H9 (cell line): ENCODE measurements around the gene BRD7. TPM values are rescaled to one million over a fixed set of nuclear protein-coding genes. Genes with fewer than 3 reads are reported as not detected.

Experiments
- DNase-seq: peaks from one replicate; pipeline ENCODE4 v3.0.0-alpha.2; 2017
- H2AFZ ChIP-seq: one replicate; pipeline ENCODE4 v1.6.1; 2013; ENCODE audit warnings: mild to moderate bottlenecking, low read length, control low read depth, moderate library complexity
- H2AK5ac ChIP-seq: 2 replicates; pipeline ENCODE4 v1.6.1; 2013; ENCODE audit warnings: low read length, control low read depth, mixed read lengths; ENCODE audit not compliant: insufficient read length
- H2BK120ac ChIP-seq: one replicate; pipeline ENCODE4 v1.6.1; 2013; ENCODE audit warnings: low read depth, mild to moderate bottlenecking, low read length, control low read depth, inconsistent platforms; ENCODE audit not compliant: poor library complexity, severe bottlenecking
- H2BK12ac ChIP-seq: 2 replicates; pipeline ENCODE4 v1.6.1; 2013; ENCODE audit warnings: low read length, control low read depth, mixed read lengths, low read depth; ENCODE audit not compliant: insufficient read length
- H2BK15ac ChIP-seq: 2 replicates; pipeline ENCODE4 v1.6.1; 2013; ENCODE audit warnings: low read depth, low read length, control low read depth
- H2BK20ac ChIP-seq: one replicate; pipeline ENCODE4 v1.6.1; 2013; ENCODE audit warnings: low read depth, mild to moderate bottlenecking, low read length, control low read depth, inconsistent platforms; ENCODE audit not compliant: poor library complexity, severe bottlenecking
- H2BK5ac ChIP-seq: 2 replicates; pipeline ENCODE4 v1.6.1; 2013; ENCODE audit warnings: low read length, control low read depth, mixed read lengths; ENCODE audit not compliant: insufficient read length
- H3K14ac ChIP-seq: 2 replicates; pipeline ENCODE4 v1.6.1; 2013; ENCODE audit warnings: low read length, control low read depth; ENCODE audit not compliant: insufficient read depth
- H3K18ac ChIP-seq: 2 replicates; pipeline ENCODE4 v1.6.1; 2013; ENCODE audit warnings: low read depth, mild to moderate bottlenecking, mixed read lengths, low read length, control low read depth; ENCODE audit not compliant: insufficient read length
- H3K23ac ChIP-seq: 2 replicates; pipeline ENCODE4 v1.6.1; 2013; ENCODE audit warnings: low read length, control low read depth, mixed read lengths, low read depth; ENCODE audit not compliant: insufficient read length
- H3K23me2 ChIP-seq: 2 replicates; pipeline ENCODE4 v1.6.1; 2013; ENCODE audit warnings: low read depth, mild to moderate bottlenecking, mixed read lengths, low read length, control low read depth; ENCODE audit not compliant: insufficient read length, poor library complexity, severe bottlenecking
- H3K27ac ChIP-seq: 2 replicates; pipeline ENCODE4 v1.5.1; 2013; ENCODE audit warnings: low read length, control low read depth, mixed read lengths, low read depth; ENCODE audit not compliant: insufficient read length
- H3K27me3 ChIP-seq: 2 replicates; pipeline ENCODE4 v1.6.1; 2013; ENCODE audit warnings: low read length, control low read depth, inconsistent platforms; ENCODE audit not compliant: insufficient read depth
- H3K4ac ChIP-seq: 2 replicates; pipeline ENCODE4 v1.6.1; 2013; ENCODE audit warnings: low read depth, mild to moderate bottlenecking, control low read depth, inconsistent platforms, low read length, moderate library complexity
- H3K4me1 ChIP-seq: 2 replicates; pipeline ENCODE4 v1.6.1; 2013; ENCODE audit warnings: low read length, control low read depth, inconsistent platforms; ENCODE audit not compliant: insufficient read depth
- H3K4me2 ChIP-seq: 2 replicates; pipeline ENCODE4 v1.6.1; 2013; ENCODE audit warnings: low read length, control low read depth, mixed read lengths; ENCODE audit not compliant: insufficient read length, insufficient read depth
- H3K56ac ChIP-seq: 2 replicates; pipeline ENCODE4 v1.6.1; 2013; ENCODE audit warnings: low read depth, mild to moderate bottlenecking, mixed read lengths, low read length, control low read depth; ENCODE audit not compliant: insufficient read length
- H3K79me1 ChIP-seq: 2 replicates; pipeline ENCODE4 v1.6.1; 2013; ENCODE audit warnings: low read depth, mild to moderate bottlenecking, moderate library complexity, low read length, control low read depth, inconsistent platforms; ENCODE audit not compliant: insufficient read depth, poor library complexity, severe bottlenecking
- H3K79me2 ChIP-seq: 2 replicates; pipeline ENCODE4 v1.6.1; 2013; ENCODE audit warnings: low read length, control low read depth, inconsistent platforms; ENCODE audit not compliant: insufficient read depth
- H3K9ac ChIP-seq: 2 replicates; pipeline ENCODE4 v1.6.1; 2013; ENCODE audit warnings: low read length, control low read depth, mixed read lengths; ENCODE audit not compliant: insufficient read length; ENCODE audit errors: extremely low read depth
- H3K9me3 ChIP-seq: one replicate; pipeline ENCODE4 v1.6.1; 2013; ENCODE audit warnings: low read depth, low read length, inconsistent platforms; ENCODE audit not compliant: control insufficient read depth
- H3T11ph ChIP-seq: one replicate; pipeline ENCODE4 v1.6.1; 2013; ENCODE audit warnings: mild to moderate bottlenecking, low read length, control low read depth, inconsistent platforms
- H4K20me1 ChIP-seq: one replicate; pipeline ENCODE4 v1.6.1; 2013; ENCODE audit not compliant: control insufficient read depth, insufficient read length, insufficient read depth
- H4K5ac ChIP-seq: 2 replicates; pipeline ENCODE4 v1.6.1; 2013; ENCODE audit warnings: low read depth, mild to moderate bottlenecking, mixed read lengths, low read length, control low read depth; ENCODE audit not compliant: insufficient read length
- H4K8ac ChIP-seq: replicated peaks from 2 replicates; pipeline ENCODE4 v1.6.1; 2013; ENCODE audit warnings: low read length, control low read depth, mixed read lengths, low read depth; ENCODE audit not compliant: insufficient read length
- H4K91ac ChIP-seq: 2 replicates; pipeline ENCODE4 v1.6.1; 2013; ENCODE audit warnings: low read depth, mild to moderate bottlenecking, moderate library complexity, mixed read lengths, low read length, control low read depth; ENCODE audit not compliant: insufficient read length
- H3K27ac Mint-ChIP-seq, 3 experiments: 2 replicates in 2 of 3; 3 replicates in 1 of 3; pipeline ENCODE4 v1.8.0; 2020 to 2021; ENCODE audit warnings: mixed read lengths in 3 of 3, mild to moderate bottlenecking in 1 of 3, moderate library complexity in 1 of 3
- H3K27me3 Mint-ChIP-seq: 2 replicates; pipeline ENCODE4 v1.8.0; 2021; ENCODE audit warnings: low read depth, mild to moderate bottlenecking, moderate library complexity, mixed read lengths
- H3K36me3 Mint-ChIP-seq, 3 experiments: 2 replicates in 2 of 3; 3 replicates in 1 of 3; pipeline ENCODE4 v1.8.0; 2020 to 2021; ENCODE audit warnings: low read depth in 3 of 3, mixed read lengths in 3 of 3; ENCODE audit not compliant: insufficient read depth in 1 of 3
- H3K4me1 Mint-ChIP-seq, 2 experiments: 2 replicates each; pipeline ENCODE4 v1.8.0; 2020; ENCODE audit warnings: mixed read lengths in 2 of 2
- H3K4me3 Mint-ChIP-seq, 2 experiments: 2 replicates in 1 of 2; 3 replicates in 1 of 2; pipeline ENCODE4 v1.8.0; 2020 to 2021; ENCODE audit warnings: mild to moderate bottlenecking in 2 of 2, mixed read lengths in 2 of 2, moderate library complexity in 1 of 2
- H3K9me3 Mint-ChIP-seq, 2 experiments: 2 replicates in 1 of 2; 3 replicates in 1 of 2; pipeline ENCODE4 v1.8.0; 2020; ENCODE audit warnings: mild to moderate bottlenecking in 2 of 2, mixed read lengths in 2 of 2, moderate library complexity in 1 of 2
- WGBS: extraction: QIAGEN DNeasy Blood & Tissue Kit; methylation state at CpG from one replicate; pipeline ENCODE4 v1.1.7; 2013; ENCODE audit warnings: missing lambda C conversion rate, low lambda C conversion rate, mixed read lengths; ENCODE audit not compliant: insufficient read length; ENCODE audit errors: extremely low coverage; 5-methylcytosine and 5-hydroxymethylcytosine counted together
- total RNA-seq: library from RNA; stranded (reverse); gene quantifications from 2 replicates; pipeline ENCODE4 v1.2.1, GENCODE V29; 2021
- TF ChIP-seq, protein P1 (sequence below): fragments of 200-600 bp; sonication (generic); conservative IDR thresholded peaks from 3 replicates; pipeline ENCODE4 v1.8.0; 2021; ENCODE audit warnings: antibody characterized with exemption, mild to moderate bottlenecking

The BRD7 gene
- total RNA-seq, 1 experiment from 2014 or later: 112 TPM

GRCh38 chr16:50403491-50403890 lies 34.7 kb upstream of the BRD7 start:
- no peak overlapping the region for H3K18ac ChIP-seq
- H3K23ac ChIP-seq: no peak overlapping the region
- no peak overlapping the region for H3K14ac ChIP-seq
- H3K4me1 Mint-ChIP-seq: peaks cover 3 to 13% of the 10 kb centered on the region in 2 experiments
- H2BK120ac ChIP-seq: no peak overlapping the region
- no peak overlapping the region for H3K56ac ChIP-seq
- no peak overlapping the region for H2BK5ac ChIP-seq
- H3K23me2 ChIP-seq: no peaks in the 10 kb centered on the region
- no peaks in the 10 kb centered on the region for H3K9me3 Mint-ChIP-seq
- H3K27me3 Mint-ChIP-seq: peaks cover 5% of the 10 kb centered on the region; the same call in 1 of the 2 replicates
- H3K4me1 ChIP-seq: 0 out of 2 replicates have a peak, but pooled peaks cover 3% of the 10 kb centered on the region
- no peak overlapping the region for H4K5ac ChIP-seq
- H3K9ac ChIP-seq: no peak overlapping the region
- H3K27ac Mint-ChIP-seq: no peak overlapping the region
- no CpG with 5 or more reads among the region's 12 CpGs for WGBS
- H3T11ph ChIP-seq: no peak overlapping the region
- H3K27me3 ChIP-seq: no peaks in the 10 kb centered on the region
- H3K27ac ChIP-seq: no peak overlapping the region
- H2BK12ac ChIP-seq: no peak overlapping the region
- no peak overlapping the region for H2AFZ ChIP-seq
- H3K79me2 ChIP-seq: no peaks in the 10 kb centered on the region
- no peaks in the 10 kb centered on the region for H4K20me1 ChIP-seq
- DNase-seq: no peak
- no peak overlapping the region for H3K4me3 Mint-ChIP-seq
- H2AK5ac ChIP-seq: no peak overlapping the region
- H3K36me3 Mint-ChIP-seq: no peaks in the 10 kb centered on the region
- TF ChIP-seq, protein P1, sequence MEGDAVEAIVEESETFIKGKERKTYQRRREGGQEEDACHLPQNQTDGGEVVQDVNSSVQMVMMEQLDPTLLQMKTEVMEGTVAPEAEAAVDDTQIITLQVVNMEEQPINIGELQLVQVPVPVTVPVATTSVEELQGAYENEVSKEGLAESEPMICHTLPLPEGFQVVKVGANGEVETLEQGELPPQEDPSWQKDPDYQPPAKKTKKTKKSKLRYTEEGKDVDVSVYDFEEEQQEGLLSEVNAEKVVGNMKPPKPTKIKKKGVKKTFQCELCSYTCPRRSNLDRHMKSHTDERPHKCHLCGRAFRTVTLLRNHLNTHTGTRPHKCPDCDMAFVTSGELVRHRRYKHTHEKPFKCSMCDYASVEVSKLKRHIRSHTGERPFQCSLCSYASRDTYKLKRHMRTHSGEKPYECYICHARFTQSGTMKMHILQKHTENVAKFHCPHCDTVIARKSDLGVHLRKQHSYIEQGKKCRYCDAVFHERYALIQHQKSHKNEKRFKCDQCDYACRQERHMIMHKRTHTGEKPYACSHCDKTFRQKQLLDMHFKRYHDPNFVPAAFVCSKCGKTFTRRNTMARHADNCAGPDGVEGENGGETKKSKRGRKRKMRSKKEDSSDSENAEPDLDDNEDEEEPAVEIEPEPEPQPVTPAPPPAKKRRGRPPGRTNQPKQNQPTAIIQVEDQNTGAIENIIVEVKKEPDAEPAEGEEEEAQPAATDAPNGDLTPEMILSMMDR: no peak
- no peak overlapping the region for H3K4me2 ChIP-seq
- H3K4ac ChIP-seq: no peak overlapping the region
- no peak overlapping the region for H4K8ac ChIP-seq
- no peaks in the 10 kb centered on the region for H3K79me1 ChIP-seq
- no peak overlapping the region for H2BK20ac ChIP-seq
- no peak overlapping the region for H4K91ac ChIP-seq
- no peak overlapping the region for H2BK15ac ChIP-seq
- no peaks in the 10 kb centered on the region for H3K9me3 ChIP-seq
